Skeletal muscle tissue (tissue), 4 donors: ENCODE data around the gene F10. TPM values are rescaled to one million over a fixed set of nuclear protein-coding genes. Genes with fewer than 3 reads are reported as not detected.
A peak's percentile ranks its signal among the peaks of the same experiment; 100 is the strongest.

Experiments used
- H3K27ac ChIP-seq: one replicate; pipeline ENCODE4 v1.7.0; 2013; ENCODE audit warnings: mild to moderate bottlenecking, low read depth, low read length, inconsistent platforms
- H3K27me3 ChIP-seq, 3 donors: one replicate each; pipeline ENCODE4 v1.7.0; 2013; ENCODE audit warnings: low read length in 3 of 3; ENCODE audit not compliant: control insufficient read depth in 3 of 3, insufficient read depth in 3 of 3
- H3K36me3 ChIP-seq, 3 donors: one replicate each; pipeline ENCODE4 v1.7.0; 2013; ENCODE audit warnings: low read length in 3 of 3; ENCODE audit not compliant: control insufficient read depth in 3 of 3, insufficient read depth in 3 of 3
- H3K4me1 ChIP-seq, 3 donors: one replicate each; pipeline ENCODE4 v1.7.0; 2013; ENCODE audit warnings: low read length in 3 of 3, mild to moderate bottlenecking in 3 of 3; ENCODE audit not compliant: control insufficient read depth in 3 of 3, insufficient read depth in 3 of 3
- H3K4me3 ChIP-seq, 3 donors: one replicate each; pipeline ENCODE4 v1.7.0; 2013; ENCODE audit warnings: low read length in 3 of 3
- H3K9ac ChIP-seq, 3 donors: one replicate each; pipeline ENCODE4 v1.7.0; 2013; ENCODE audit warnings: low read length in 3 of 3, mild to moderate bottlenecking in 3 of 3, moderate library complexity in 2 of 3, low read depth in 1 of 3
- H3K9me3 ChIP-seq, 3 donors: one replicate each; pipeline ENCODE4 v1.7.0; 2013; ENCODE audit warnings: low read length in 3 of 3; ENCODE audit not compliant: control insufficient read depth in 3 of 3
- total RNA-seq: library from RNA; depleted of rRNA; stranded (reverse); fragments of >200 nt; gene quantifications from one replicate; pipeline ENCODE4 v1.2.3, GENCODE V29; 2014
- donor health status: Osteomylitis.

F10 gene
- total RNA-seq, 1 donor from 2014 or later = 33.9 TPM

DNA sequence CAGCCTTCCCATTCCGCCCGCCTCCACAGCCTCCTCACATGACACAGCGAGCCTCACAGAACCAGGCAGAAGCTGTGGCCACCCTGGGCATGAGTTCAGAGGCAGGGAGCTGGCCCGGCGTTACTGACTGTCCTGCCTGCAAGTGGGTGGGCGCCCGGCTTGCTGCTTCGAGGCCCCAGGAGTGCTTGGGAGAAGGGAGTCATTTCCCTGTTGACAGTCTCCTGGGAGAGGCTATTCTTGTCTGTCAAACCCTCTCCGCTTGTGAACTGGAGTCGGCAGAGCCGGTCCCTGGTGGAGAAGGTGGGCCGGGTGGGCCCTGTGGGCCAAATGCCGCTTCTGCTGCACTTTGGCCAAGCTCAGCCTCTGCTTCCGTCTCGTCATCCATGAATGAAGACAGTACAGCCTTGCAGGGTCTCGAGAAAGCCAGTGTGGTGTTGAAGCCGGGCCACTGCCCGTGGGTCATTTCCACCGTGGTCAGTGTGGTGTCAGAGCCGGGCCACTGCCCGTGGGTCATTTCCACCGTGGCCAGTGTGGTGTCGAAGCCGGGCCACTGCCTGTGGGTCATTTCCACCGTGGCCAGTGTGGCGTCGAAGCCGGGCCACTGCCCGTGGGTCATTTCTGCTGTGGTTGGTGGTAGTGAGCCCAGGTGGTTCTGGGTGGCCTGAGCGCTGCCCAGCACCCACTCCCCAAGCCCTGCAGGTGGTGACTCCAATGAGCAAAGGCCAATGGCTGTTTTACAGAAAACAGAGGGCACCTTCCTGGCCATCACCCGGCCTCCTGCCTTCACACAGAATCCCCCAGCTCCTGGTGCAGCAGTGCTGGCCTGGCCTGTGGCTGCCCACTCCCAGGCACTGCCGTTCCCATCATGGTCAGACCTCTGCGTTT lies 30.5 kb upstream of the F10 start:
- Histone ChIP-seq H3K4me1 (no peaks in the 10 kb centered on the region), H3K27ac (no peak overlapping the region), H3K9me3 (no peaks in the 10 kb centered on the region), H3K27me3 (peaks cover 0 to 5% (median 0%) of the 10 kb centered on the region in 3 donors), H3K9ac (no peak overlapping the region), H3K4me3 (no peak overlapping the region), H3K36me3 (peaks cover 0 to 10% (median 6%) of the 10 kb centered on the region in 3 donors)

DNA sequence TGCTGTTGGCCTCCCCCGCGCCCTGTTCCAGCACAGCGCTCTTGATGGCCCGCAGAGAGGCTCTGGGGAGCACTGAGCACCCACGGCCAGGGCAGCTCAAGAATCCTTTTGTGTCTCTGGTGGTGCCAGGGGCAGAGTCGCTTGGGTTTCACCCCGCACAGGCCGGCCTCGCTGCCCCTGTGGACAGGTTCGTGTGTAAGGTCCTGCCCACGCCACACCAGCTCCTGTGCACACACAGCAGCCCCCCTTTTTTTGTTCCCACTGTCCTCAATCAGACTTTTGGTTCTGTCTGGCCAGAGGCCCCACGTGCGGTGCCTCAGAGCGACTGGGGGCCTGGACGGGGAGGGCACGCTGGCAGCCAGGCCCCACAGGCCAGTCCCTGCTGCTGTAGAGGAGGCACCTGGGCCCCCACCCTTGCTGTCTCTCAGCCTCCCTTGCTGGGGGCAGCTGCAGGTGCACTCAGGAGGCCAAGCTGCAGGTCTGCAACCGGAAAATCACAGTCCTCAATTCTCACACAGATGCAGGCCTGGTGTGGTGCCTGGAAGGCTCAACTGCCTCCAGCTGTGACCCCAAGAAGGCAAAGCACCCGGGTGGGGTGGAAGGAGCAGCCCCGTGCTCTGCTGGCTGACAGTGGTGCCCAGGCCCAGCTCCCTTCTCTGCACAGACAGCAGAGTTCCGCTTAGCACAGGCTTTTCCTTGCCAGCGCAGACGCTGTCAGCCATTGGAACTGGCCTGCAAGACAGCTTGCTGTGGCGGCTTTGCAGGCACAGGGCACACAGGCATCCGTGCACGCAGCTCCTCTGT lies 29.6 kb upstream of the F10 start:
- H3K9ac ChIP-seq = no peak overlapping the region
- no peak overlapping the region for H3K4me3 ChIP-seq
- H3K9me3 ChIP-seq = no peaks in the 10 kb centered on the region
- H3K27me3 ChIP-seq = peaks cover 0 to 5% (median 0%) of the 10 kb centered on the region in 3 donors
- H3K4me1 ChIP-seq = peaks cover 0 to 4% (median 0%) of the 10 kb centered on the region in 3 donors
- no peak overlapping the region for H3K27ac ChIP-seq
- H3K36me3 ChIP-seq = peaks cover 0 to 4% (median 1%) of the 10 kb centered on the region in 3 donors

DNA sequence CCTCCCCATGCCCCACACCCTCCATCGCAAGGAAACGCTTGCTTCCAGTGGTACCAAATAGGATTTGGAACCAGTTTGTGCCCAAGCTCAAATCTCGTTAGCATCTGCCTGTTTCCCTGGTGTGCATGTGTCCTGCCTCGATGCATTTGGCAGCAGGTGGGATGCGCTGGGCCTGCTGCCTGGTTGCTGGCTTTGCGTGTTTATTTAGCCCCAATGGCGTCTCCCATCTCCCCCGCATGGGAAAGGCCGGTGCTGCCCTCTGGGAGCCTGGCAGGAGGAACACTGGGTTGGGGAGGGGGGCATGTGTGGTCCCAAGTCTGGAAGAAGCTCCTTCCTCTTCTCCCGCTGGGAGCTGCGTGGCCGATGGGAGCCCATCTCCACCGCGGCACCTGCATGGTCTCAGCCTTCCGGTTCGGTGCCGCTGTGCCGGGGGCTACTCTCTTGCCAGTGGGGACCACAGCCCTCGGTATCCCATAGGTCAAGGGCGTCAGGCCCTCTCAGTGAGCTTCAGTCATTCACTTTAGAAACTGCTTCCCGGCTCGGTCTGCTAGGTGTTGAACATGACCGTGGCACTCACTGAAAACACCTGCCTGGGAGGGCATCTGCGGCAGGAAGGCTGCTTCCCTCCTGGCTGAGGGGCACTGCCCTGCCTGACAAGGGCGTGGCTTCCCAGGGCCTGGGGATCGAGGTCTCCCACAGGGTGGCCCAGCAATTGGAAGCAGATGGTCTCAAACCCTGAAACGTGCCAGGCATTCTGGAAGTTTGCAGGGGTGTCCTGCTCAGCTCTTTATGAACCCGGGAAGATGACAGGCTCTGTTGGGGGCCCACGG lies 28.8 kb upstream of the F10 start:
- peaks cover 0 to 5% (median 3%) of the 10 kb centered on the region in 3 donors for H3K27me3 ChIP-seq
- no peak overlapping the region for H3K9ac ChIP-seq
- H3K4me1 ChIP-seq = peaks cover 0 to 10% (median 0%) of the 10 kb centered on the region in 3 donors
- no peak overlapping the region for H3K4me3 ChIP-seq
- no peaks in the 10 kb centered on the region for H3K9me3 ChIP-seq
- H3K27ac ChIP-seq = no peak overlapping the region
- H3K36me3 ChIP-seq = peaks cover 0 to 6% (median 1%) of the 10 kb centered on the region in 3 donors

DNA sequence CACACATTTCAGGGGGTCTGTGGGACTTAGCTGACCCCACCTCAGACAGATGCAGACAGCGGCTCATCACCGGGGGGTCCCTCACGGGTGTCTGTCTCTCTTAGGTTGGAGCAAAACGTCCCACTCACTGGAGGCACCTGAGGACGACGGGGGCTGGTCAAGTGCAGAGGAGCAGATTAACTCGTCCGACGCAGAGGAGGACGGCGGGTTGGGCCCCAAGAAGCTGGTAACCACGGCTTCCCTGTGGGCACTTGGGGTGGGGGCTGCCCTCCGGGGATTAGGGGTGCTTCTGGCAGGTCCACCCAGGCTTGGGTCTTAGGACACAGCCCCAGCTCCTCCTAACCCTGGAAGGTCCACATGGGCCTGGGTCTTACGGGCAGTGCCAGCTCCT lies 28.2 kb upstream of the F10 start:
- H3K4me3 ChIP-seq = no peak overlapping the region
- no peak overlapping the region for H3K9ac ChIP-seq
- peaks cover 0 to 6% (median 1%) of the 10 kb centered on the region in 3 donors for H3K36me3 ChIP-seq
- no peaks in the 10 kb centered on the region for H3K9me3 ChIP-seq
- peaks cover 0 to 10% (median 0%) of the 10 kb centered on the region in 3 donors for H3K4me1 ChIP-seq
- peaks cover 0 to 5% (median 5%) of the 10 kb centered on the region in 3 donors for H3K27me3 ChIP-seq
- no peak overlapping the region for H3K27ac ChIP-seq

GRCh38 chr13:113095146-113096051 lies 27.2 kb upstream of the F10 start:
- Histone ChIP-seq H3K9ac (no peak overlapping the region), H3K27me3 (peaks cover 0 to 5% (median 5%) of the 10 kb centered on the region in 3 donors), H3K9me3 (no peaks in the 10 kb centered on the region), H3K27ac (no peak overlapping the region), H3K4me1 (peaks cover 0 to 10% (median 0%) of the 10 kb centered on the region in 3 donors), H3K4me3 (no peak overlapping the region), H3K36me3 (peaks cover 0 to 4% (median 0%) of the 10 kb centered on the region in 3 donors)

DNA sequence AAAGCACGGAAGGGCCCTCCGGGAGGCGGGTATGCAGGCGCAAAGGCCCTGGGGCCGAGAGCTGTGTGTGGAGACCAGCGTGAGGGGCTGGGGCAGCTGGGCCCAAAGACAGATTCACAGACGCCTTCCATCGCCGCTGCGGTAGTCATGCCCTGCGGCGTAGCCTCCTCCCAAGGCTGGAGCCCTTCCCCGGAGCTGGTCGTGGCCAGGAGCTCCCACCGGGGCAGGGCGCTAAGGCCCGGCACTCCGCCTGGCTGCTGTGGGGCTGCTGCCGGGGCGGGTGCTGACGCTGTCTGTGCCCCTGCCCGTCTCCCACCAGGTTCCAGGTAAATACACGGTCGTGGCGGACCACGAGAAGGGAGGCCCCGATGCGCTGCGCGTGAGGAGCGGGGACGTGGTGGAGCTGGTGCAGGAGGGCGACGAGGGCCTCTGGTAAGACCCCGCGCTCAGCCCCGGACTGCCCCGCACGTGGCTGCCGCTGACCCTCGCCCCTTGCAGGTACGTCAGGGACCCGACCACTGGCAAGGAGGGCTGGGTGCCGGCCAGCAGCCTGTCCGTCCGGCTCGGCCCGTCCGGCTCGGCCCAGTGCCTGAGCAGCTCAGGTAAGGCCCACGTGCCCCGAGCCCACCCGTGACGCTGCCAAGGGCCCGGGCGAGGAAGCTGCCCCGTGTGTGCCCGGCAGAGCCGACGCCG lies 26.4 kb upstream of the F10 start:
- no peaks in the 10 kb centered on the region for H3K9me3 ChIP-seq
- H3K4me1 ChIP-seq = peaks cover 0 to 10% (median 0%) of the 10 kb centered on the region in 3 donors
- no peak overlapping the region for H3K9ac ChIP-seq
- no peak overlapping the region for H3K27ac ChIP-seq
- H3K36me3 ChIP-seq = peaks cover 0 to 4% (median 0%) of the 10 kb centered on the region in 3 donors
- no peak overlapping the region for H3K4me3 ChIP-seq
- H3K27me3 ChIP-seq = peaks cover 0 to 5% (median 5%) of the 10 kb centered on the region in 3 donors

GRCh38 chr13:113096745-113097305 lies 25.8 kb upstream of the F10 start:
- H3K9ac ChIP-seq = no peak overlapping the region

DNA sequence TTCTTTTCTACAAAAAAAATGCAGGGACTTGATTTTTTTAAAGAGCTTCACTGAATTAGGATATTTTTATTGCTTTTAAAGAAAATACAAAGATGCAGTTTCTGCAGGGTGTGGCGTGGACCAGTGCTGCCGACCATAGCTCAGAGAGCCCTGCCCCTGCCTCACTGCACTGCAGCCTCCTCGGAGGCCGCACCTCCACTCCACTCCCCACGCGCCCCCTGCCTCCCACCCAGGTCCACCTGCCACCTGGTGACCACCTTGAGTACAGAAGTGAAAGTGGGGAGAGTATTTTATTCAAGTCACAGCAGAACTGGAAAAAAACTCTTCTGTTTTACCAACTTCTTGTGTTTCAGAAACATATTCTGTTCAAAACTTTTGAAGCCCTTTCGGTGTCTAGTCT lies 24.9 kb upstream of the F10 start:
- Histone ChIP-seq H3K36me3 (peaks cover 0 to 4% (median 0%) of the 10 kb centered on the region in 3 donors), H3K9me3 (no peaks in the 10 kb centered on the region), H3K27ac (no peak overlapping the region), H3K4me1 (peaks cover 0 to 10% (median 0%) of the 10 kb centered on the region in 3 donors), H3K4me3 (no peak overlapping the region), H3K9ac (peak overlapping the region in 1 of 3 donors; percentile 54), H3K27me3 (peaks cover 0 to 5% (median 5%) of the 10 kb centered on the region in 3 donors)

More at GRCh38 chr13:113096745-113097305, 25.8 kb upstream of the F10 start:
- Histone ChIP-seq H3K9me3 (no peaks in the 10 kb centered on the region), H3K36me3 (peaks cover 0 to 4% (median 0%) of the 10 kb centered on the region in 3 donors), H3K27ac (no peak overlapping the region), H3K4me1 (peaks cover 0 to 10% (median 0%) of the 10 kb centered on the region in 3 donors), H3K4me3 (no peak overlapping the region), H3K27me3 (peaks cover 0 to 5% (median 5%) of the 10 kb centered on the region in 3 donors)
